BLaER1 treated with 17β-estradiol and CSF1 and Interleukin-3, amounts not matched to agents 10 nM and 100 nM (cell line): Measurements from ENCODE around the gene PDZRN3.

Experiments used
- H3K27ac ChIP-seq, 11 experiments: shearing (Covaris generic); formaldehyde crosslinking; 2 replicates each; pipeline ENCODE4 v1.8.1; 2022
- H3K27me3 ChIP-seq, 11 experiments: shearing (Covaris generic); formaldehyde crosslinking; 2 replicates each; pipeline ENCODE4 v1.8.1; 2022
- H3K36me3 ChIP-seq, 11 experiments: shearing (Covaris generic); formaldehyde crosslinking; 2 replicates each; pipeline ENCODE4 v1.8.1; 2022
- H3K4me1 ChIP-seq, 10 experiments: shearing (Covaris generic); formaldehyde crosslinking; 2 replicates each; pipeline ENCODE4 v1.8.1; 2022
- H3K4me2 ChIP-seq, 11 experiments: shearing (Covaris generic); formaldehyde crosslinking; 2 replicates each; pipeline ENCODE4 v1.8.1; 2022
- H3K4me3 ChIP-seq, 10 experiments: shearing (Covaris generic); formaldehyde crosslinking; 2 replicates each; pipeline ENCODE4 v1.8.1; 2022
- H3K9ac ChIP-seq, 11 experiments: shearing (Covaris generic); formaldehyde crosslinking; 2 replicates each; pipeline ENCODE4 v1.8.1; 2022
- H3K9me3 ChIP-seq, 11 experiments: shearing (Covaris generic); formaldehyde crosslinking; replicated peaks in 1 of 11; 2 replicates each; pipeline ENCODE4 v1.8.1; 2022
- H4K20me1 ChIP-seq, 11 experiments: shearing (Covaris generic); formaldehyde crosslinking; 2 replicates each; pipeline ENCODE4 v1.8.1; 2022
- Cebpa-rat ChIP-seq, 11 experiments: shearing (Covaris generic); IDR thresholded peaks; 2 replicates each; pipeline ENCODE4 v1.8.1; 2022

The PDZRN3 gene

DNA sequence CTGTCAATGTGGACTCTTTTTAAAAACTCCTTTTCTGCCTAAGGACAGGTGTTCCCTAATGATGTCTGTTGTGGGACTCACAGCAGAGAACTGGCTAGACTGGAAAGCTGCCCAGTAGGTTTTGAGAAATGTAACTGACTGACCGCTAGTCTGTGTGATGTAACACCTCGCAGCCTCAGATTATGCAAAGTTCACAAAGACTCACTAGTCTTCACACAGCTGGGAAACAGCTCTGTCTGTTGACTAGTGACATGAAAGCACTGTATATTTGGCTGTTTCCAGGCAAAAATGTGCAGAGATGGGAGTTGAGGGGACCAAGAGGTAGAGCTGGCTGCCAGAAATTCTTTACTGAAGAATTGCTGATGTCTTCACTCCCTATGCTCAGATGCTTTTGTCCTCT is 10.3 kb downstream of the PDZRN3 start:
- no peaks in the 10 kb centered on the region for H4K20me1 ChIP-seq
- H3K9me3 ChIP-seq: no peaks in the 10 kb centered on the region
- H3K4me2 ChIP-seq: no peak overlapping the region
- no peak for TF ChIP-seq Cebpa-rat (IDR thresholded peaks at IDR 0.05)
- H3K9ac ChIP-seq: no peak overlapping the region
- H3K36me3 ChIP-seq: no peaks in the 10 kb centered on the region
- H3K27ac ChIP-seq: no peak overlapping the region
- no peaks in the 10 kb centered on the region for H3K4me1 ChIP-seq
- H3K4me3 ChIP-seq: no peak overlapping the region
- no peaks in the 10 kb centered on the region for H3K27me3 ChIP-seq

DNA sequence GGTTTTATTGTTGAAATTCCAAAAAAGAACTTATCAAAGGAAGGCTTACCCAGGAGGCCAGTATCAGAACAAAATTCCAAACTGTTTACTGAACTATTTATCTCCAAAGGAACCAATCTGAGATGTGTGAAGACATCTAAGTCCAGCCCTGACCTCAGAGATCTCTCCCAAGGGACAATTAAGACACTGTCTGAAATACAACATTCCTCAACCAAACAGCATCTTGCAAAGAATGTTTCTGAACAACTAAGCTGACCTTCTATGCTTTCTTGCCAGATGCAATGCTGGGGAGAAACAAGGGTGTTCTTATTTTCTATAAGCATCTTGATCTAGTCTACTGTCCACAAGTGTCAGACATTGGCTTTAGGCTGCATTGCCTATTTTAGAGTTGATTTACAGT is 13.6 kb downstream of the PDZRN3 start:
- H3K4me2 ChIP-seq: no peak overlapping the region
- H4K20me1 ChIP-seq: no peaks in the 10 kb centered on the region
- no peaks in the 10 kb centered on the region for H3K9me3 ChIP-seq
- no peaks in the 10 kb centered on the region for H3K36me3 ChIP-seq
- TF ChIP-seq Cebpa-rat (IDR thresholded peaks at IDR 0.05): no peak
- H3K27me3 ChIP-seq: no peaks in the 10 kb centered on the region
- no peak overlapping the region for H3K9ac ChIP-seq
- H3K4me3 ChIP-seq: no peak overlapping the region
- H3K4me1 ChIP-seq: no peaks in the 10 kb centered on the region
- H3K27ac ChIP-seq: no peak overlapping the region

GRCh38 chr3:73610493-73610892 is 14.2 kb downstream of the PDZRN3 start:
- no peaks in the 10 kb centered on the region for H3K4me1 ChIP-seq
- no peaks in the 10 kb centered on the region for H3K27me3 ChIP-seq
- H3K36me3 ChIP-seq: no peaks in the 10 kb centered on the region
- H4K20me1 ChIP-seq: no peaks in the 10 kb centered on the region
- TF ChIP-seq Cebpa-rat (IDR thresholded peaks at IDR 0.05): no peak
- no peak overlapping the region for H3K9ac ChIP-seq
- H3K27ac ChIP-seq: no peak overlapping the region
- no peak overlapping the region for H3K4me2 ChIP-seq
- no peak overlapping the region for H3K4me3 ChIP-seq
- H3K9me3 ChIP-seq: no peaks in the 10 kb centered on the region

- no peak overlapping the region for H3K27ac ChIP-seq
- H3K4me3 ChIP-seq: no peak overlapping the region
- H3K27me3 ChIP-seq: no peaks in the 10 kb centered on the region
- H3K9ac ChIP-seq: no peak overlapping the region
- no peaks in the 10 kb centered on the region for H4K20me1 ChIP-seq
- H3K9me3 ChIP-seq: no peaks in the 10 kb centered on the region
- H3K4me2 ChIP-seq: no peak overlapping the region
- TF ChIP-seq Cebpa-rat (IDR thresholded peaks at IDR 0.05): no peak
- H3K36me3 ChIP-seq: no peaks in the 10 kb centered on the region
- no peaks in the 10 kb centered on the region for H3K4me1 ChIP-seq
Observed at GRCh38 chr3:73609655-73610054, 15.1 kb downstream of the PDZRN3 start.

DNA sequence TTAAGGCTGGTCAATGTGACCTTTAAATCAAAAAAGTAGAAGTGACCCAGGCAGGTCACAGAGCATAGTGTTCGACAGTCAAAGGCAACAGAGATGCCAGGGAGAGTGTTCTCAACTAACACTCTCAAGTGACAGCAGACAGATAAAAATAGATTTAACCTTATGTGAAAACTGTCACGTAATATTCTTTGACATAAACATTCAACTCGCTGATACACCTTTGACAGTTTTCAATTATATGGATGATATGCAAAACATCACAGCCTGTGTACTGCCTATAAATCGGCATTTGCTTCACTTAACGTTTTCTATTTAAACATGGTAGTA is 15.5 kb downstream of the PDZRN3 start:
- no peaks in the 10 kb centered on the region for H3K36me3 ChIP-seq
- no peak overlapping the region for H3K9ac ChIP-seq
- H3K27ac ChIP-seq: no peak overlapping the region
- no peaks in the 10 kb centered on the region for H3K27me3 ChIP-seq
- no peaks in the 10 kb centered on the region for H3K9me3 ChIP-seq
- TF ChIP-seq Cebpa-rat (IDR thresholded peaks at IDR 0.05): no peak
- peaks cover 0 to 2% (median 0%) of the 10 kb centered on the region in 10 experiments; a peak in 2 of 20 replicates for H3K4me1 ChIP-seq
- H3K4me3 ChIP-seq: no peak overlapping the region
- H4K20me1 ChIP-seq: no peaks in the 10 kb centered on the region
- H3K4me2 ChIP-seq: no peak overlapping the region

GRCh38 chr3:73608456-73609314 is 16.1 kb downstream of the PDZRN3 start:
- H3K27me3 ChIP-seq: no peaks in the 10 kb centered on the region
- no peaks in the 10 kb centered on the region for H3K36me3 ChIP-seq
- no peaks in the 10 kb centered on the region for H4K20me1 ChIP-seq
- H3K4me1 ChIP-seq: peaks cover 0 to 8% (median 0%) of the 10 kb centered on the region in 10 experiments; a peak in 5 of 20 replicates
- no peak overlapping the region for H3K4me3 ChIP-seq
- no peak overlapping the region for H3K9ac ChIP-seq
- H3K9me3 ChIP-seq: no peaks in the 10 kb centered on the region
- no peak for TF ChIP-seq Cebpa-rat (IDR thresholded peaks at IDR 0.05)
- no peak overlapping the region for H3K27ac ChIP-seq
- H3K4me2 ChIP-seq: no peak overlapping the region

GRCh38 chr3:73605861-73606260 is 18.9 kb downstream of the PDZRN3 start:
- Histone ChIP-seq H4K20me1 (no peaks in the 10 kb centered on the region), H3K4me1 (peaks cover 0 to 19% (median 0%) of the 10 kb centered on the region in 10 experiments; a peak in 5 of 20 replicates), H3K9me3 (no peaks in the 10 kb centered on the region), H3K36me3 (no peaks in the 10 kb centered on the region), H3K9ac (no peak overlapping the region), H3K4me3 (no peak overlapping the region), H3K27me3 (no peaks in the 10 kb centered on the region), H3K4me2 (no peak overlapping the region), H3K27ac (no peak overlapping the region)
- no peak for TF ChIP-seq Cebpa-rat (IDR thresholded peaks at IDR 0.05)

- Histone ChIP-seq H3K9me3 (no peaks in the 10 kb centered on the region), H3K9ac (no peak overlapping the region), H3K27me3 (no peaks in the 10 kb centered on the region), H3K27ac (no peak overlapping the region), H4K20me1 (no peaks in the 10 kb centered on the region), H3K4me1 (peaks cover 0 to 19% (median 0%) of the 10 kb centered on the region in 10 experiments; a peak in 5 of 20 replicates), H3K4me3 (no peak overlapping the region), H3K4me2 (no peak overlapping the region), H3K36me3 (no peaks in the 10 kb centered on the region)
- TF ChIP-seq Cebpa-rat (IDR thresholded peaks at IDR 0.05): no peak
Observed at GRCh38 chr3:73605412-73605811, 19.3 kb downstream of the PDZRN3 start.

GRCh38 chr3:73604451-73604850 is 20.3 kb downstream of the PDZRN3 start:
- Histone ChIP-seq H3K36me3 (no peaks in the 10 kb centered on the region), H3K27me3 (no peaks in the 10 kb centered on the region), H3K4me2 (peak overlapping the region in 1 of 11 experiments; percentile 38; a peak in 2 of 22 replicates), H3K9ac (no peak overlapping the region), H3K9me3 (no peaks in the 10 kb centered on the region), H3K4me1 (peaks cover 0 to 19% (median 0%) of the 10 kb centered on the region in 10 experiments; a peak in 5 of 20 replicates), H3K4me3 (no peak overlapping the region), H4K20me1 (no peaks in the 10 kb centered on the region), H3K27ac (no peak overlapping the region)
- no peak for TF ChIP-seq Cebpa-rat (IDR thresholded peaks at IDR 0.05)

GRCh38 chr3:73603762-73604171 is 21.0 kb downstream of the PDZRN3 start:
- H3K27me3 ChIP-seq: no peaks in the 10 kb centered on the region
- peaks cover 0 to 19% (median 0%) of the 10 kb centered on the region in 10 experiments; a peak in 5 of 20 replicates for H3K4me1 ChIP-seq
- no peak for TF ChIP-seq Cebpa-rat (IDR thresholded peaks at IDR 0.05)
- no peaks in the 10 kb centered on the region for H3K9me3 ChIP-seq
- H3K27ac ChIP-seq: no peak overlapping the region
- no peaks in the 10 kb centered on the region for H3K36me3 ChIP-seq
- no peak overlapping the region for H3K9ac ChIP-seq
- no peaks in the 10 kb centered on the region for H4K20me1 ChIP-seq
- peak overlapping the region in 2 of 11 experiments; percentile 38 to 58; a peak in 4 of 22 replicates for H3K4me2 ChIP-seq
- no peak overlapping the region for H3K4me3 ChIP-seq
